ENCODE data around the gene EFCAB6.

DNA sequence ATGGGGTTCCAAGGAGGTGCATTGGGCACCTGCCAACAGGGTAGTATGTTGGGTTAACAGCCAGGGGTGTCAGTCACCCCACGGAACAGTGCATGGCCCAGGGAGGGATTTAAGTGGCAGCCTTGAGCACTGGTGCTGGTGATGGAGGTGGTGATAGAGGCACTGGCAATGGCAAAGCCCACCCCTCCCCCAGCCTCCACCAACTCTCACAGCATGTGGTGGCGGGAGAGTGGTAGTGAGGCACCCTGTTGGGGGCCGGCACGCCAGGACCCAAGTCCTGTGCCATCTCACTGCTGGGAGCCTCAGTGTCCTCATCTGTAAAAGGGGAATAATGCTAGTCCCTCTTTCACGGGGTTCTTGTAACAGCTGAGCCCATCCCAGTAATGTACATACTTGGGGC lies 318.8 kb downstream of the EFCAB6 start:
- TF ChIP-seq, protein P1, sequence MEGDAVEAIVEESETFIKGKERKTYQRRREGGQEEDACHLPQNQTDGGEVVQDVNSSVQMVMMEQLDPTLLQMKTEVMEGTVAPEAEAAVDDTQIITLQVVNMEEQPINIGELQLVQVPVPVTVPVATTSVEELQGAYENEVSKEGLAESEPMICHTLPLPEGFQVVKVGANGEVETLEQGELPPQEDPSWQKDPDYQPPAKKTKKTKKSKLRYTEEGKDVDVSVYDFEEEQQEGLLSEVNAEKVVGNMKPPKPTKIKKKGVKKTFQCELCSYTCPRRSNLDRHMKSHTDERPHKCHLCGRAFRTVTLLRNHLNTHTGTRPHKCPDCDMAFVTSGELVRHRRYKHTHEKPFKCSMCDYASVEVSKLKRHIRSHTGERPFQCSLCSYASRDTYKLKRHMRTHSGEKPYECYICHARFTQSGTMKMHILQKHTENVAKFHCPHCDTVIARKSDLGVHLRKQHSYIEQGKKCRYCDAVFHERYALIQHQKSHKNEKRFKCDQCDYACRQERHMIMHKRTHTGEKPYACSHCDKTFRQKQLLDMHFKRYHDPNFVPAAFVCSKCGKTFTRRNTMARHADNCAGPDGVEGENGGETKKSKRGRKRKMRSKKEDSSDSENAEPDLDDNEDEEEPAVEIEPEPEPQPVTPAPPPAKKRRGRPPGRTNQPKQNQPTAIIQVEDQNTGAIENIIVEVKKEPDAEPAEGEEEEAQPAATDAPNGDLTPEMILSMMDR (IDR thresholded peaks at IDR 0.05; ENCODE audit: low read depth, low read length, poor library complexity, severe bottlenecking), result no peak
- no peak for TF ChIP-seq EZH2phosphoT487 (IDR thresholded peaks at IDR 0.05; ENCODE audit: borderline replicate concordance, low read length)

All from DOHH2 (cell line).